Fibroblast of pulmonary artery (primary cell): ENCODE data around the gene ITGAL.
"Not testable (repeated sequence)": the region's sequence is repeated elsewhere in the genome, so short reads cannot be mapped to it uniquely, and the experiment has no call there.

Source experiments
- DNase-seq: peaks from one replicate; pipeline ENCODE4 v3.0.0-alpha.2; 2010; ENCODE audit warnings: low read depth
- H3K4me3 ChIP-seq: replicated peaks from 2 replicates; pipeline ENCODE4 v1.5.1; 2011; ENCODE audit warnings: low read depth, mild to moderate bottlenecking, control low read depth, low read length, moderate library complexity
- TF ChIP-seq, protein P1 (sequence below): IDR thresholded peaks from 2 replicates; pipeline ENCODE4 v1.5.1; 2011; ENCODE audit warnings: mild to moderate bottlenecking, control low read depth, low read length, inconsistent platforms; ENCODE audit errors: missing control alignments

ITGAL gene

GRCh38 chr16:30445408-30446202, 26.9 kb upstream of the ITGAL start, which contains the start of gene SEPHS2:
Gene SEPHS2, minus strand, starts transcription at chr16:30445874. Its CDS starts 147 bp downstream, at chr16:30445727.
- peak; percentile 99 for DNase-seq
- H3K4me3 ChIP-seq: peak within 1 kb of the TSS; percentile 76
- TF ChIP-seq, protein P1, sequence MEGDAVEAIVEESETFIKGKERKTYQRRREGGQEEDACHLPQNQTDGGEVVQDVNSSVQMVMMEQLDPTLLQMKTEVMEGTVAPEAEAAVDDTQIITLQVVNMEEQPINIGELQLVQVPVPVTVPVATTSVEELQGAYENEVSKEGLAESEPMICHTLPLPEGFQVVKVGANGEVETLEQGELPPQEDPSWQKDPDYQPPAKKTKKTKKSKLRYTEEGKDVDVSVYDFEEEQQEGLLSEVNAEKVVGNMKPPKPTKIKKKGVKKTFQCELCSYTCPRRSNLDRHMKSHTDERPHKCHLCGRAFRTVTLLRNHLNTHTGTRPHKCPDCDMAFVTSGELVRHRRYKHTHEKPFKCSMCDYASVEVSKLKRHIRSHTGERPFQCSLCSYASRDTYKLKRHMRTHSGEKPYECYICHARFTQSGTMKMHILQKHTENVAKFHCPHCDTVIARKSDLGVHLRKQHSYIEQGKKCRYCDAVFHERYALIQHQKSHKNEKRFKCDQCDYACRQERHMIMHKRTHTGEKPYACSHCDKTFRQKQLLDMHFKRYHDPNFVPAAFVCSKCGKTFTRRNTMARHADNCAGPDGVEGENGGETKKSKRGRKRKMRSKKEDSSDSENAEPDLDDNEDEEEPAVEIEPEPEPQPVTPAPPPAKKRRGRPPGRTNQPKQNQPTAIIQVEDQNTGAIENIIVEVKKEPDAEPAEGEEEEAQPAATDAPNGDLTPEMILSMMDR: peak; percentile 39

DNA sequence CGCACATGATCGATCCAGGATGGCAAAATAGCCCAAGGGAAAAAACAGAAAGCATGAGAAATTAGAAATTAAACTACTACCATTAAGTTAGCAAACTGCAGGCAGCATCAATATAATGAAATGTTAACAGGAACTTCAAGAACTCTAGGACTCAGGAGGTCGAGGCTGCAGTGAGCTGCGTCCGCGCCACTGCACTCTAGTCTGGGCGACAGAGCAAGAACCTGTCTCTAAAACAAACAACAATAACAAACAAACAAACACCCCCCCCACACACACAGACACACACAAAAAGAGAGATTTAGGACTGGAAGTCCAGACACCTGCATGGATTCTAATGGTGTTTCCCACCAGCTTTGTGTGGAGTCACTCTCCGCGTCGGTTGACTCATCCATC, 26.3 kb upstream of the ITGAL start:
- peak overlapping the region; percentile 76 for H3K4me3 ChIP-seq
- no peak for DNase-seq
- TF ChIP-seq, protein P1: no peak

DNA sequence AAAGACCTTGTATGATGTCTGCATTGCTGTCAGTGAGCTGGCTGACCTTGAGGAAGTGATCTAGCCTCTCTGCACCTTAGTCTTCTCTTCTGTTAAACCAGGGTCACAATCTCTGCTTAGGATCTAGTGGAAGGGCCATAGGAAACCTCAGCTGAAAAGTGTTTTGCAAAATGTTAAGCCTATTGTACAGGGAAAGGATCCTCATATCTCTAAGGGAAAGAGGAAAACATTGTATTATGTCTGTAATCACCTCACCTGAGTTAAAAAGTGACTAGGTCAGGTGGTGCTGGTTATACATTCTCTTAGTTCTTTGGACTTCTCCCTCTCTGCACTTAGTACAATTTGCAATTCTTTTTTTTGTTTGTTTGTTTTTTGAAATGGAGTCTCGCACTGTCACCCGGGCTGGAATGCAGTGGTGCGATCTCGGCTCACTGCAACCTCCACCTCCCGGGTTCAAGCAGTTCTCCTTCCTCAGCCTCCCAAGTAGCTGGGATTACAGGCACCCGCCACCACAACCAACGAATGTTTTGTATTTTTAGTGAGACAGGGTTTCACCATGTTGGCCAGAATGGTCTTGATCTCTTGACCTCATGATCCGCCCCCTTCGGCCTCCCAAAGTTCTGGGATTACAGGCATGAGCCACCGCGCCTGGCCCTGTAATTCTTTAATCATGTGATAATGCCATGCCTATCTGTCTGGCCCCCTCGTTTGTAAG, 24.9 kb upstream of the ITGAL start:
- DNase-seq: no peak
- H3K4me3 ChIP-seq: no peak overlapping the region
- TF ChIP-seq, protein P1: no peak

- TF ChIP-seq, protein P1: no peak
- DNase-seq: no peak
- no peak overlapping the region for H3K4me3 ChIP-seq
These were observed 23.5 kb upstream of the ITGAL start for GRCh38 chr16:30449116-30449435.

- not testable (repeated sequence) for H3K4me3 ChIP-seq, DNase-seq
These were observed 19.6 kb upstream of the ITGAL start for GRCh38 chr16:30452709-30453580.

DNA sequence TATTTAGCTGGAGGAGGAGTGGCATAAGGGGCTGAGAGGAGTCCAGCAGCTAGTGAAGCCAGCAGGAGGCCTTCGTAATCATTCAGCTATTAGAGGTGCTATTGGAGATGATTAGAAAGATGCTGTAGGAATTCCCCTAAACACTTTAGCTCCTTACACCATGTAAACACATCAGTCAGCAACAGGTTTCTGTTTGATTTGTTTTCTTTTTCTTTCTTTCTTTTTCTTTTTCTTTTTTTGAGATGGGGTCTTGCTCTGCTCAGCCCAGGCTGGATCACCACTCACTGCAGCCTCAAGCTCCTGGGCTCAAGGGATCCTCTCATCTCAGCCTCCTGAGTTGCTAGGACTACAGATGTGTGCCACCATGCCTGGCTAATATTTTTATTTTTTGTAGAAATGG, 16.2 kb upstream of the ITGAL start:
- TF ChIP-seq, protein P1: no peak
- H3K4me3 ChIP-seq: no peak overlapping the region
- DNase-seq: no peak

- no peak for DNase-seq
- TF ChIP-seq, protein P1: no peak
- no peak overlapping the region for H3K4me3 ChIP-seq
These were observed 15.3 kb upstream of the ITGAL start for GRCh38 chr16:30457256-30457655.
